Coronary artery (tissue), 2 donors: ENCODE data around the gene LEAP2.

Experiments used
- DNase-seq: peaks from one replicate; pipeline ENCODE4 v3.0.0-alpha.2; 2017; ENCODE audit warnings: low spot score
- H3K27ac ChIP-seq, 2 donors: fragments of 200-600 bp; sonication (generic); one replicate each; pipeline ENCODE4 v1.5.1; 2016 to 2019
- H3K4me3 ChIP-seq: fragments of 200-600 bp; sonication (generic); 2 replicates; pipeline ENCODE4 v1.5.1; 2016; ENCODE audit warnings: mild to moderate bottlenecking, moderate library complexity
- CTCF ChIP-seq: fragments of 200-600 bp; sonication (generic); IDR thresholded peaks from one replicate; pipeline ENCODE4 v1.5.1; 2019; ENCODE audit warnings: antibody characterized with exemption

The LEAP2 gene

GRCh38 chr5:132877938-132878337 lies 4.5 kb downstream of the LEAP2 start:
- TF ChIP-seq CTCF = no peak
- Histone ChIP-seq H3K4me3 (no peak overlapping the region), H3K27ac (no peak overlapping the region)
- DNase-seq = no peak

- no peak for TF ChIP-seq CTCF
- DNase-seq = no peak
- Histone ChIP-seq H3K4me3 (no peak overlapping the region), H3K27ac (no peak overlapping the region)
These were observed 9.9 kb downstream of the LEAP2 start for GRCh38 chr5:132883261-132883834.

GRCh38 chr5:132884548-132884947 lies 11.1 kb downstream of the LEAP2 start:
- H3K4me3 ChIP-seq = no peak overlapping the region

GRCh38 chr5:132886064-132886823 lies 12.8 kb downstream of the LEAP2 start:
- DNase-seq = no peak
- H3K27ac ChIP-seq = no peak overlapping the region
- no peak overlapping the region for H3K4me3 ChIP-seq
- no peak for TF ChIP-seq CTCF

More at GRCh38 chr5:132884548-132884947, 11.1 kb downstream of the LEAP2 start:
- H3K27ac ChIP-seq = no peak overlapping the region
- no peak for TF ChIP-seq CTCF
- DNase-seq = no peak

GRCh38 chr5:132887283-132887682 lies 13.8 kb downstream of the LEAP2 start:
- Histone ChIP-seq H3K4me3 (no peak overlapping the region), H3K27ac (no peak overlapping the region)
- no peak for TF ChIP-seq CTCF
- no peak for DNase-seq

GRCh38 chr5:132889501-132889900 lies 16.0 kb downstream of the LEAP2 start:
- no peak overlapping the region for H3K4me3 ChIP-seq
- no peak for DNase-seq
- TF ChIP-seq CTCF = no peak
- no peak overlapping the region for H3K27ac ChIP-seq

GRCh38 chr5:132890817-132891216 lies 17.3 kb downstream of the LEAP2 start:
- no peak overlapping the region for H3K4me3 ChIP-seq
- TF ChIP-seq CTCF = no peak
- H3K27ac ChIP-seq = no peak overlapping the region
- no peak for DNase-seq
